K562 (cell line): Measurements from ENCODE around the gene MEX3A. TPM values are rescaled to one million over a fixed set of nuclear protein-coding genes. Genes with fewer than 3 reads are reported as not detected.

ENCODE experiments used
- ATAC-seq: fragments of 200-7000 bp; cut with Tn5 transposase; 3 replicates; pipeline ENCODE4 v1.9.1; 2020; ENCODE audit warnings: moderate library complexity
- BruUV-seq: library from RNA; stranded (reverse); fragments of 400-500 nt; replicated peaks from 2 replicates; lab custom pipeline; 2021; lab: Mats Ljungman, UMichigan
- CTCF ChIA-PET: fragments of 300-600 bp; formaldehyde crosslinking; extraction: SDS; loops from one replicate; lab custom pipeline; 2021; ENCODE audit warnings: low intra/inter-chr PET ratio; lab: Yijun Ruan, JAX
- POLR2A ChIA-PET: fragments of 300-600, 350-650 bp; sonication (Branson Sonifier 250); formaldehyde crosslinking; extraction: SDS; loops from one replicate; lab custom pipeline; 2021; ENCODE audit warnings: antibody characterized with exemption, inconsistent platforms; lab: Yijun Ruan, JAX
- DNase-seq, 4 experiments: peaks; one replicate each; pipeline versions ENCODE4 v3.0.0 to v3.0.0-alpha.2; 2011 to 2018; ENCODE audit warnings: low spot score in 3 of 4, mixed read lengths in 3 of 4; ENCODE audit errors: extremely low read depth in 1 of 4
- FAIRE-seq: peaks from 2 replicates; lab custom pipeline; 2011; peaks lifted over from hg19 to GRCh38; lab: Jason Lieb, UNC
- H2AFZ ChIP-seq: 2 replicates; pipeline ENCODE4 v1.6.0; 2011; ENCODE audit warnings: low read depth, low read length, control low read depth, inconsistent platforms
- H3K27ac ChIP-seq: fragments of 200-600 bp; 3 replicates; pipeline ENCODE4 v1.8.0; 2011; ENCODE audit warnings: low read depth, mild to moderate bottlenecking, control low read depth, inconsistent platforms, low read length, moderate library complexity, mixed read lengths; ENCODE audit errors: extremely low read depth
- H3K27me3 ChIP-seq, 2 experiments: fragments of 300-600 bp in 1 of 2; 2 replicates in 1 of 2; 3 replicates in 1 of 2; pipeline versions ENCODE4 v1.6.0 to v1.8.0; 2011; ENCODE audit warnings: inconsistent platforms in 2 of 2, low read length in 2 of 2, mild to moderate bottlenecking in 1 of 2, mixed read lengths in 1 of 2, moderate library complexity in 1 of 2; ENCODE audit not compliant: control insufficient read depth in 2 of 2, insufficient read depth in 2 of 2
- H3K36me3 ChIP-seq: fragments of 300-600 bp; 3 replicates; pipeline ENCODE4 v1.8.0; 2011; ENCODE audit warnings: mild to moderate bottlenecking, low read length, inconsistent platforms; ENCODE audit not compliant: control insufficient read depth, insufficient read depth
- H3K4me1 ChIP-seq, 2 experiments: fragments of 200-600 bp in 1 of 2; replicated peaks in 1 of 2; 2 replicates in 1 of 2; 3 replicates in 1 of 2; pipeline versions ENCODE4 v1.5.1 to v1.8.0; 2011; ENCODE audit warnings: inconsistent platforms in 2 of 2, low read length in 2 of 2, mild to moderate bottlenecking in 1 of 2, mixed read lengths in 1 of 2, moderate library complexity in 1 of 2; ENCODE audit not compliant: control insufficient read depth in 2 of 2, insufficient read depth in 2 of 2
- H3K4me2 ChIP-seq: 2 replicates; pipeline ENCODE4 v1.6.1; 2011; ENCODE audit warnings: low read length, control low read depth, inconsistent platforms, mixed read lengths; ENCODE audit not compliant: insufficient read depth
- H3K4me3 ChIP-seq: fragments of 200-600 bp; sonication (generic), shearing (Covaris generic); 2 replicates; pipeline ENCODE4 v1.5.1; 2016; ENCODE audit warnings: control low read depth, inconsistent platforms
- H3K79me2 ChIP-seq: fragments of 200-600 bp; 3 replicates; pipeline ENCODE4 v1.8.0; 2011; ENCODE audit warnings: low read length, inconsistent platforms; ENCODE audit not compliant: control insufficient read depth, insufficient read depth
- H3K9ac ChIP-seq, 2 experiments: 2 replicates each; pipeline versions ENCODE4 v1.6.0 to v1.6.1; 2011; ENCODE audit warnings: low read depth in 2 of 2, low read length in 2 of 2, control low read depth in 1 of 2, inconsistent platforms in 1 of 2, mild to moderate bottlenecking in 1 of 2, mixed read lengths in 1 of 2; ENCODE audit not compliant: insufficient read depth in 1 of 2
- H3K9me1 ChIP-seq: one replicate; pipeline ENCODE4 v1.6.0; 2011; ENCODE audit warnings: inconsistent platforms, mild to moderate bottlenecking, low read length, moderate library complexity; ENCODE audit not compliant: control insufficient read depth, insufficient read depth
- H3K9me3 ChIP-seq: replicated peaks from 2 replicates; pipeline ENCODE4 v1.5.1; 2011; ENCODE audit warnings: low read depth, low read length, inconsistent platforms; ENCODE audit not compliant: control insufficient read depth, insufficient read depth
- H4K20me1 ChIP-seq: replicated peaks from 2 replicates; pipeline ENCODE4 v1.6.1; 2011; ENCODE audit warnings: low read length, inconsistent platforms, mixed read lengths; ENCODE audit not compliant: control insufficient read depth, insufficient read depth
- TFE3 ChIP-seq: fragments of 450-650 bp; formaldehyde crosslinking; IDR thresholded peaks from 2 replicates; pipeline ENCODE4 v1.4.0; 2020; ENCODE audit warnings: mild to moderate bottlenecking, mixed read lengths
- ZBTB2 ChIP-seq: fragments of 450-650 bp; IDR thresholded peaks from 2 replicates; pipeline ENCODE4 v1.6.1; 2016; ENCODE audit warnings: antibody characterized with exemption
- ZNF431 ChIP-seq: sonication (generic); formaldehyde crosslinking; IDR thresholded peaks from 2 replicates; pipeline ENCODE4 v1.8.0; 2022; ENCODE audit warnings: mild to moderate bottlenecking, missing genetic modification reagents
- ZNF507 ChIP-seq: conservative IDR thresholded peaks from 2 replicates; pipeline ENCODE4 v1.6.1; 2017; ENCODE audit warnings: missing genetic modification characterization, missing compliant biosample characterization
- WGBS: fragments of 100-300 bp; shearing (Covaris generic); methylation state at CpG from one replicate; pipeline ENCODE4 v1.1.6; 2016; ENCODE audit warnings: low coverage, mixed read lengths; ENCODE audit not compliant: insufficient coverage; ENCODE audit errors: missing lambda C conversion rate; 5-methylcytosine and 5-hydroxymethylcytosine counted together
- in situ Hi-C: fragments of 300-500 bp; cut with MboI; formaldehyde crosslinking; loops from 4 replicates; pipeline ENCODE4 v1.15.0; 2018; ENCODE audit warnings: inconsistent platforms, mixed read lengths
- intact Hi-C: fragments of 100-400 bp; cut with micrococcal nuclease; formaldehyde crosslinking; loops from 2 replicates; pipeline ENCODE4 v1.14.2; 2022
- polyA plus RNA-seq, 8 experiments: library from polyadenylated mRNA; depleted of rRNA in 4 of 8; stranded (reverse) in 5 of 8; unstranded in 3 of 8; fragments of >200 nt; fragmentation: Nextera tagmentation in 2 of 8; fragmentation: Illumina TruSeq in 1 of 8; extraction: Ambion mirVana in 2 of 8; extraction: Trizol in 1 of 8; gene quantifications; 2 replicates each; pipeline versions ENCODE4 v1.2.1 to v1.2.3, GENCODE V29; 2011 to 2014; ENCODE audit warnings: inconsistent platforms in 1 of 8, missing spikeins in 1 of 8
- total RNA-seq, 7 experiments: library from RNA; depleted of rRNA in 6 of 7; stranded (reverse); fragments of >200 nt in 6 of 7; fragmentation: Illumina TruSeq in 2 of 7; extraction: Trizol in 2 of 7; gene quantifications; 2 replicates each; pipeline versions ENCODE4 v1.2.1 to v1.2.3, GENCODE V29; 2011 to 2021; ENCODE audit warnings: low replicate concordance in 1 of 7
- TF ChIP-seq, protein P1 (sequence below): fragments of 250-450 bp; sonication (Bioruptor Pico); IDR thresholded peaks from 2 replicates; pipeline ENCODE4 v1.5.0; 2021
- TF ChIP-seq, protein P2 (sequence below), 2 experiments: fragments of 450-650 bp in 1 of 2; sonication (generic) in 1 of 2; formaldehyde crosslinking in 1 of 2; IDR thresholded peaks; 2 replicates each; pipeline versions ENCODE4 v1.7.1 to v1.9.0; 2016 to 2022; ENCODE audit warnings: inconsistent platforms in 1 of 2, mild to moderate bottlenecking in 1 of 2, missing genetic modification reagents in 1 of 2

MEX3A gene
- total and polyA plus RNA-seq, 9 of the 15 experiments (the other 6 are each of a cell fraction or from before 2014, with no cell fraction given), result 0.36 to 13.7 (median 5.2) TPM

GRCh38 chr1:156128308-156128653 lies 46.0 kb upstream of the MEX3A start:
- ChIA-PET POLR2A (interaction anchor here (0.7 to 6.5 kb wide), 11 partner anchors 9 to 155 kb away, joined by 3 to 76 read pairs (median 5); partner anchors contain the start of genes LMNA and PMF1), CTCF (interaction anchor here (5.0 kb wide), 1 partner anchor 31 kb away, joined by 71 read pairs; no protein-coding TSS in a partner anchor)
- H3K79me2 ChIP-seq, result peaks cover 75% of the 10 kb centered on the region
- DNase-seq, result no peak
- intact Hi-C loops, result loop anchor here (10.0 kb wide), 1 partner anchor 193 kb away; the partner anchor contains the start of gene KHDC4
- in situ Hi-C loops, result no loop called here
- no peak overlapping the region for H3K27ac ChIP-seq
- H3K4me1 ChIP-seq, result peaks cover 66 to 70% of the 10 kb centered on the region in 2 experiments
- H3K4me2 ChIP-seq, result no peak overlapping the region
- peaks cover 60% of the 10 kb centered on the region; the same call in 2 of the 3 replicates for H3K36me3 ChIP-seq
- H2AFZ ChIP-seq, result no peak overlapping the region
- H3K27me3 ChIP-seq, result no peaks in the 10 kb centered on the region
- H4K20me1 ChIP-seq, result peaks cover 33% of the 10 kb centered on the region
- no peak overlapping the region for H3K4me3 ChIP-seq
- no peaks in the 10 kb centered on the region for H3K9me3 ChIP-seq
- ATAC-seq, result no peak
- H3K9me1 ChIP-seq, result peaks cover 10% of the 10 kb centered on the region
- FAIRE-seq, result no peak
- no TSS peak for BruUV-seq
- 77% methylated on average over 2 of the region's 2 CpGs for WGBS
- peak overlapping the region; percentile 4 to 81; a peak in 1 of 4 replicates for H3K9ac ChIP-seq
- TF ChIP-seq ZNF507 (tag) (no peak), ZNF431 (CRISPR knock-in tag) (no peak), TFE3 (CRISPR knock-in tag) (no peak), ZBTB2 (no peak)
- TF ChIP-seq, protein P1, sequence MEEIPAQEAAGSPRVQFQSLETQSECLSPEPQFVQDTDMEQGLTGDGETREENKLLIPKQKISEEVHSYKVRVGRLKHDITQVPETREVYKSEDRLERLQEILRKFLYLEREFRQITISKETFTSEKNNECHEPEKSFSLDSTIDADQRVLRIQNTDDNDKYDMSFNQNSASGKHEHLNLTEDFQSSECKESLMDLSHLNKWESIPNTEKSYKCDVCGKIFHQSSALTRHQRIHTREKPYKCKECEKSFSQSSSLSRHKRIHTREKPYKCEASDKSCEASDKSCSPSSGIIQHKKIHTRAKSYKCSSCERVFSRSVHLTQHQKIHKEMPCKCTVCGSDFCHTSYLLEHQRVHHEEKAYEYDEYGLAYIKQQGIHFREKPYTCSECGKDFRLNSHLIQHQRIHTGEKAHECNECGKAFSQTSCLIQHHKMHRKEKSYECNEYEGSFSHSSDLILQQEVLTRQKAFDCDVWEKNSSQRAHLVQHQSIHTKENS, result no peak
- TF ChIP-seq, protein P2, sequence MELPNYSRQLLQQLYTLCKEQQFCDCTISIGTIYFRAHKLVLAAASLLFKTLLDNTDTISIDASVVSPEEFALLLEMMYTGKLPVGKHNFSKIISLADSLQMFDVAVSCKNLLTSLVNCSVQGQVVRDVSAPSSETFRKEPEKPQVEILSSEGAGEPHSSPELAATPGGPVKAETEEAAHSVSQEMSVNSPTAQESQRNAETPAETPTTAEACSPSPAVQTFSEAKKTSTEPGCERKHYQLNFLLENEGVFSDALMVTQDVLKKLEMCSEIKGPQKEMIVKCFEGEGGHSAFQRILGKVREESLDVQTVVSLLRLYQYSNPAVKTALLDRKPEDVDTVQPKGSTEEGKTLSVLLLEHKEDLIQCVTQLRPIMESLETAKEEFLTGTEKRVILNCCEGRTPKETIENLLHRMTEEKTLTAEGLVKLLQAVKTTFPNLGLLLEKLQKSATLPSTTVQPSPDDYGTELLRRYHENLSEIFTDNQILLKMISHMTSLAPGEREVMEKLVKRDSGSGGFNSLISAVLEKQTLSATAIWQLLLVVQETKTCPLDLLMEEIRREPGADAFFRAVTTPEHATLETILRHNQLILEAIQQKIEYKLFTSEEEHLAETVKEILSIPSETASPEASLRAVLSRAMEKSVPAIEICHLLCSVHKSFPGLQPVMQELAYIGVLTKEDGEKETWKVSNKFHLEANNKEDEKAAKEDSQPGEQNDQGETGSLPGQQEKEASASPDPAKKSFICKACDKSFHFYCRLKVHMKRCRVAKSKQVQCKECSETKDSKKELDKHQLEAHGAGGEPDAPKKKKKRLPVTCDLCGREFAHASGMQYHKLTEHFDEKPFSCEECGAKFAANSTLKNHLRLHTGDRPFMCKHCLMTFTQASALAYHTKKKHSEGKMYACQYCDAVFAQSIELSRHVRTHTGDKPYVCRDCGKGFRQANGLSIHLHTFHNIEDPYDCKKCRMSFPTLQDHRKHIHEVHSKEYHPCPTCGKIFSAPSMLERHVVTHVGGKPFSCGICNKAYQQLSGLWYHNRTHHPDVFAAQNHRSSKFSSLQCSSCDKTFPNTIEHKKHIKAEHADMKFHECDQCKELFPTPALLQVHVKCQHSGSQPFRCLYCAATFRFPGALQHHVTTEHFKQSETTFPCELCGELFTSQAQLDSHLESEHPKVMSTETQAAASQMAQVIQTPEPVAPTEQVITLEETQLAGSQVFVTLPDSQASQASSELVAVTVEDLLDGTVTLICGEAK (IDR thresholded peaks at IDR 0.05), result no peak
- TF ChIP-seq, protein P2 (CRISPR knock-in tag; IDR thresholded peaks at IDR 0.05), result no peak
